H54 (cell line): ENCODE measurements around the gene DSCAML1.

Experiments
- DNase-seq: peaks from one replicate; pipeline ENCODE4 v3.0.0; 2011; ENCODE audit warnings: low spot score, mixed read lengths; ENCODE audit not compliant: insufficient read length
- FAIRE-seq: peaks from 3 replicates; lab custom pipeline; 2011; peaks lifted over from hg19 to GRCh38; lab: Jason Lieb, UNC
- POLR2A ChIP-seq: IDR thresholded peaks from 2 replicates; pipeline ENCODE4 v1.6.1; 2011; ENCODE audit warnings: low read depth, mild to moderate bottlenecking, low read length

Gene DSCAML1

GRCh38 chr11:117378976-117379865 lies 417.8 kb downstream of the DSCAML1 start:
- TF ChIP-seq POLR2A, result no peak
- DNase-seq (no peak), FAIRE-seq (no peak)
